Erythroblast (primary cell): ENCODE results near the gene SPTBN4.

Experiments used
- GATA1 ChIP-seq: IDR thresholded peaks from 2 replicates; pipeline ENCODE4 v1.6.1; 2011; ENCODE audit warnings: low read depth, mild to moderate bottlenecking, control low read depth, low read length, moderate library complexity
- POLR2A ChIP-seq: IDR thresholded peaks from 2 replicates; pipeline ENCODE4 v1.6.1; 2011; ENCODE audit warnings: mild to moderate bottlenecking, low read length

DNA sequence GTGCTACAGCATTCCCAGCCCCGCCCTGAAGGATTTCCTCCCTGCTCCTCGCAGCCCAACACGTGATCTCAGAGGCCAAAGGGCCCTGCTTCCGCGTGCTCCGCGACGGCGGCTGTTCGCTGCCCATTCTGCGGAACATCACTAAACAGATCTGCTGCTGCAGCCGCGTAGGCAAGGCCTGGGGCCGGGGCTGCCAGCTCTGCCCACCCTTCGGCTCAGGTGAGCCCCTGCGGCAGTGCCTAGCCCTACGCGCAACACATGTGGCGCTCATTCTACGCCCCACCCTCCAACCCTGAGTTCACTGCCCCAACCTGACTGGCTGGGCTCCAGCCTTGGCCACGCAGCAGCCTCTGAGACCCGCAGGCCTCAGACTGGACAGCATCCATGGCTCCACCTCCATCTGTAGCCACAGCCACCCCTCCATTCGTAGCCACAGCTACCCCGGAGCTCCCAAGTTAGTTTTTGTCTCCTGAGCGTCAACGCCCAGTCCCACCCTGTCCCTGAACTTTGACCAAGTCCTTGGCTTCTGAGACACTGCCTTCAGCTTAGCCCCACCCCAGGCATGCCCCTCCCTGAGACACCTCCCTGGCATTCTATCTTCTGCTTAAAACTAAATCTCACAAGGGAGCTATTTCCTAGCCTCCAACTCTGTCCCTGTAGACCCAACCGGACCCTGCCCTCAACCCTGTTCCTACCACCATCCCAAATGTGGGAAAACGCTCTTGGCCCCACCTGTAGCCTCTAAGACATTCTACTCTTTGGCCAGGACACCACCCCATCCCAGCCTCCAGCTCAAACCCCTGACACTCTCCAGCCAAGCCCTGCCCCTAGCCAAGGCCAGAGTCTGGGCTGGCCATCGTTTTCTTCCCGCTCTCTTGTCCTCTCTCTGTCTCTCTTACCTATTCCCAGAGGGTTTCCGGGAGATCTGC, 140.8 kb downstream of the SPTBN4 start:
- TF ChIP-seq POLR2A (no peak), GATA1 (no peak)
